ENCODE measurements around the gene GDF10.

GDF10 gene

GRCh38 chr10:47253651-47254375, 46.2 kb upstream of the GDF10 start:
- H3K27ac ChIP-seq (replicated peaks), result no peak overlapping the region
- H3K4me3 ChIP-seq (replicated peaks; ENCODE audit: insufficient read depth, low read length), result no peak overlapping the region
- TF ChIP-seq SPI1 (IDR thresholded peaks at IDR 0.05; ENCODE audit: borderline replicate concordance, low read depth) (no peak), GABPA (IDR thresholded peaks at IDR 0.05; ENCODE audit: low read depth) (no peak), REST (IDR thresholded peaks at IDR 0.05; ENCODE audit: insufficient replicate concordance, low read depth) (no peak), POLR2AphosphoS5 (IDR thresholded peaks at IDR 0.05; ENCODE audit: low read depth) (no peak), CTCF (IDR thresholded peaks at IDR 0.05; ENCODE audit: insufficient read depth, low read length) (no peak)
- no peaks in the 10 kb centered on the region for H3K27me3 ChIP-seq (ENCODE audit: insufficient read depth, poor library complexity, severe bottlenecking)
- no peak for DNase-seq (ENCODE audit: low read depth in 1 of 2, low spot score in 1 of 2)

- H3K27ac ChIP-seq (replicated peaks), result no peak overlapping the region
- no peaks in the 10 kb centered on the region for H3K27me3 ChIP-seq (ENCODE audit: insufficient read depth, poor library complexity, severe bottlenecking)
- DNase-seq (ENCODE audit: low read depth in 1 of 2, low spot score in 1 of 2), result peak in 1 of 2 experiments; percentile 65
- H3K4me3 ChIP-seq (replicated peaks; ENCODE audit: insufficient read depth, low read length), result no peak overlapping the region
- TF ChIP-seq POLR2AphosphoS5 (IDR thresholded peaks at IDR 0.05; ENCODE audit: low read depth) (no peak), CTCF (IDR thresholded peaks at IDR 0.05; ENCODE audit: insufficient read depth, low read length) (no peak), REST (IDR thresholded peaks at IDR 0.05; ENCODE audit: insufficient replicate concordance, low read depth) (no peak), GABPA (IDR thresholded peaks at IDR 0.05; ENCODE audit: low read depth) (no peak), SPI1 (IDR thresholded peaks at IDR 0.05; ENCODE audit: borderline replicate concordance, low read depth) (no peak)
These were observed 45.4 kb upstream of the GDF10 start for GRCh38 chr10:47254611-47255010.

- Histone ChIP-seq H3K4me3 (replicated peaks; ENCODE audit: insufficient read depth, low read length) (no peak overlapping the region), H3K27me3 (ENCODE audit: insufficient read depth, poor library complexity, severe bottlenecking) (no peaks in the 10 kb centered on the region), H3K27ac (replicated peaks) (0 out of 2 replicates have a peak overlapping the region, but pooled peaks have one; percentile 18)
- no peak for TF ChIP-seq REST (IDR thresholded peaks at IDR 0.05; ENCODE audit: insufficient replicate concordance, low read depth)
- no peak for TF ChIP-seq GABPA (IDR thresholded peaks at IDR 0.05; ENCODE audit: low read depth)
- TF ChIP-seq POLR2AphosphoS5 (IDR thresholded peaks at IDR 0.05; ENCODE audit: low read depth), result no peak
- TF ChIP-seq SPI1 (IDR thresholded peaks at IDR 0.05; ENCODE audit: borderline replicate concordance, low read depth), result no peak
- TF ChIP-seq CTCF (IDR thresholded peaks at IDR 0.05; ENCODE audit: insufficient read depth, low read length), result no peak
- peak; percentile 57 to 82 for DNase-seq (ENCODE audit: low read depth in 1 of 2, low spot score in 1 of 2)
These were observed 44.8 kb upstream of the GDF10 start for GRCh38 chr10:47255033-47255813.

All from HL-60 (cell line).